ENCODE results near the gene WDFY3.
"Not testable (repeated sequence)": the region's sequence is repeated elsewhere in the genome, so short reads cannot be mapped to it uniquely, and the experiment has no call there.

Gene WDFY3

GRCh38 chr4:84862064-84862463 lies 104.4 kb downstream of the WDFY3 start:
- no peak for DNase-seq (ENCODE audit: low read depth, low spot score)

GRCh38 chr4:84857296-84857695 lies 109.2 kb downstream of the WDFY3 start:
- DNase-seq (ENCODE audit: low read depth, low spot score), result no peak

- DNase-seq (ENCODE audit: low read depth, low spot score), result no peak
Observed at GRCh38 chr4:84856468-84857049, 109.9 kb downstream of the WDFY3 start.

- no peak for DNase-seq (ENCODE audit: low read depth, low spot score)
Observed at GRCh38 chr4:84855774-84856173, 110.7 kb downstream of the WDFY3 start.

GRCh38 chr4:84852081-84852480 lies 114.4 kb downstream of the WDFY3 start:
- DNase-seq (ENCODE audit: low read depth, low spot score), result no peak

- no peak for DNase-seq (ENCODE audit: low read depth, low spot score)
Observed at GRCh38 chr4:84849051-84849640, 117.3 kb downstream of the WDFY3 start.

GRCh38 chr4:84848432-84848831 lies 118.1 kb downstream of the WDFY3 start:
- DNase-seq (ENCODE audit: low read depth, low spot score), result no peak

GRCh38 chr4:84847978-84848377 lies 118.5 kb downstream of the WDFY3 start:
- DNase-seq (ENCODE audit: low read depth, low spot score), result no peak

- no peak for DNase-seq (ENCODE audit: low read depth, low spot score)
Observed at GRCh38 chr4:84846985-84847384, 119.5 kb downstream of the WDFY3 start.

- no peak for DNase-seq (ENCODE audit: low read depth, low spot score)
Observed at GRCh38 chr4:84841435-84841834, 125.1 kb downstream of the WDFY3 start.

GRCh38 chr4:84837751-84838150 lies 128.7 kb downstream of the WDFY3 start:
- DNase-seq (ENCODE audit: low read depth, low spot score), result no peak

GRCh38 chr4:84829633-84830032 lies 136.9 kb downstream of the WDFY3 start:
- not testable (repeated sequence) for DNase-seq (ENCODE audit: low read depth, low spot score)

GRCh38 chr4:84826681-84827080 lies 139.8 kb downstream of the WDFY3 start:
- no peak for DNase-seq (ENCODE audit: low read depth, low spot score)

GRCh38 chr4:84825701-84826341 lies 140.7 kb downstream of the WDFY3 start:
- no peak for DNase-seq (ENCODE audit: low read depth, low spot score)

GRCh38 chr4:84821064-84821463 lies 145.4 kb downstream of the WDFY3 start:
- no peak for DNase-seq (ENCODE audit: low read depth, low spot score)

GRCh38 chr4:84814094-84814750 lies 152.3 kb downstream of the WDFY3 start:
- no peak for DNase-seq (ENCODE audit: low read depth, low spot score)

- no peak for DNase-seq (ENCODE audit: low read depth, low spot score)
Observed at GRCh38 chr4:84809946-84810345, 156.5 kb downstream of the WDFY3 start.

- DNase-seq (ENCODE audit: low read depth, low spot score), result no peak
Observed at GRCh38 chr4:84808332-84808731, 158.2 kb downstream of the WDFY3 start.

- not testable (repeated sequence) for DNase-seq (ENCODE audit: low read depth, low spot score)
Observed at GRCh38 chr4:84806541-84806940, 159.9 kb downstream of the WDFY3 start.

- DNase-seq (ENCODE audit: low read depth, low spot score), result no peak
Observed at GRCh38 chr4:84804136-84804535, 162.4 kb downstream of the WDFY3 start.

- no peak for DNase-seq (ENCODE audit: low read depth, low spot score)
Observed at GRCh38 chr4:84803720-84804119, 162.8 kb downstream of the WDFY3 start.

- no peak for DNase-seq (ENCODE audit: low read depth, low spot score)
Observed at GRCh38 chr4:84803116-84803515, 163.4 kb downstream of the WDFY3 start.

GRCh38 chr4:84800256-84800655 lies 166.2 kb downstream of the WDFY3 start:
- DNase-seq (ENCODE audit: low read depth, low spot score), result no peak

All from activated naive CD8-positive, alpha-beta T cell treated with anti-CD3 and anti-CD28 coated beads, Interleukin-2, amount 50 U/mL, for 16 hours (primary cell).